Ishikawa (cell line): Measurements from ENCODE around the gene SDK1.

Source experiments
- CEBPB ChIP-seq: IDR thresholded peaks from 2 replicates; pipeline ENCODE4 v1.6.1; 2012
- CREB1 ChIP-seq: IDR thresholded peaks from 2 replicates; pipeline ENCODE4 v1.6.1; 2012; ENCODE audit warnings: low read depth
- EGR1 ChIP-seq: IDR thresholded peaks from 2 replicates; pipeline ENCODE4 v1.6.1; 2012
- EP300 ChIP-seq: IDR thresholded peaks from 2 replicates; pipeline ENCODE4 v1.6.1; 2012; ENCODE audit warnings: borderline replicate concordance
- FOXM1 ChIP-seq: IDR thresholded peaks from 2 replicates; pipeline ENCODE4 v1.6.1; 2012; ENCODE audit warnings: low read depth, borderline replicate concordance
- MAX ChIP-seq: IDR thresholded peaks from 2 replicates; pipeline ENCODE4 v1.6.1; 2012
- NFIC ChIP-seq: IDR thresholded peaks from 2 replicates; pipeline ENCODE4 v1.6.1; 2012
- RAD21 ChIP-seq: IDR thresholded peaks from 2 replicates; pipeline ENCODE4 v1.6.1; 2012; ENCODE audit warnings: low read depth
- REST ChIP-seq: IDR thresholded peaks from 2 replicates; pipeline ENCODE4 v1.6.1; 2012; ENCODE audit warnings: low read depth, mild to moderate bottlenecking
- TAF1 ChIP-seq: IDR thresholded peaks from 2 replicates; pipeline ENCODE4 v1.6.1; 2012; ENCODE audit warnings: low read depth, mild to moderate bottlenecking
- TCF12 ChIP-seq: IDR thresholded peaks from 2 replicates; pipeline ENCODE4 v1.6.1; 2012; ENCODE audit warnings: low read depth
- TEAD4 ChIP-seq: IDR thresholded peaks from 2 replicates; pipeline ENCODE4 v1.6.1; 2012
- USF1 ChIP-seq: IDR thresholded peaks from 2 replicates; pipeline ENCODE4 v1.6.1; 2012
- YY1 ChIP-seq: IDR thresholded peaks from 2 replicates; pipeline ENCODE4 v1.6.1; 2012; ENCODE audit warnings: low read depth
- ZBTB7A ChIP-seq: IDR thresholded peaks from 2 replicates; pipeline ENCODE4 v1.6.1; 2012; ENCODE audit warnings: low read depth

SDK1 gene

GRCh38 chr7:3598854-3599253 is 297.8 kb downstream of the SDK1 start:
- TF ChIP-seq EGR1 (no peak), ZBTB7A (no peak), EP300 (no peak), FOXM1 (no peak), TEAD4 (no peak), NFIC (no peak), CREB1 (no peak), CEBPB (no peak), USF1 (no peak), YY1 (no peak), REST (no peak), MAX (no peak), TCF12 (no peak), RAD21 (no peak), TAF1 (no peak)

- TF ChIP-seq REST (no peak), YY1 (no peak), CREB1 (no peak)
Measured at GRCh38 chr7:3605222-3605621, 304.2 kb downstream of the SDK1 start.

- no peak for TF ChIP-seq EP300
- TF ChIP-seq REST, result no peak
- no peak for TF ChIP-seq YY1
- no peak for TF ChIP-seq TEAD4
- TF ChIP-seq CEBPB, result no peak
- no peak for TF ChIP-seq USF1
- no peak for TF ChIP-seq MAX
- no peak for TF ChIP-seq TAF1
- TF ChIP-seq ZBTB7A, result no peak
- TF ChIP-seq FOXM1, result no peak
- no peak for TF ChIP-seq CREB1
- no peak for TF ChIP-seq RAD21
- TF ChIP-seq NFIC, result no peak
- TF ChIP-seq EGR1, result no peak
- no peak for TF ChIP-seq TCF12
Measured at GRCh38 chr7:3606436-3606835, 305.4 kb downstream of the SDK1 start.

GRCh38 chr7:3607847-3608246 is 306.8 kb downstream of the SDK1 start:
- TF ChIP-seq CEBPB (no peak), YY1 (no peak), RAD21 (no peak), EGR1 (no peak), USF1 (no peak), NFIC (no peak), ZBTB7A (no peak)

- TF ChIP-seq MAX (no peak), EP300 (no peak), RAD21 (no peak), TEAD4 (no peak), REST (no peak), NFIC (no peak), TAF1 (no peak), CEBPB (no peak), TCF12 (no peak), USF1 (no peak), EGR1 (no peak), YY1 (no peak), FOXM1 (no peak)
Measured at GRCh38 chr7:3616306-3616705, 315.3 kb downstream of the SDK1 start.
